DLD1 (cell line): ENCODE results near the gene TCERG1L.

Experiments used
- in situ Hi-C: cut with HindIII; loops from 2 replicates; pipeline ENCODE4 v1.10.0; 2017; ENCODE audit warnings: low sequenced_read_pairs

Gene TCERG1L

GRCh38 chr10:131131726-131132591 is 179.6 kb downstream of the TCERG1L start:
- in situ Hi-C loops = no loop called here

DNA sequence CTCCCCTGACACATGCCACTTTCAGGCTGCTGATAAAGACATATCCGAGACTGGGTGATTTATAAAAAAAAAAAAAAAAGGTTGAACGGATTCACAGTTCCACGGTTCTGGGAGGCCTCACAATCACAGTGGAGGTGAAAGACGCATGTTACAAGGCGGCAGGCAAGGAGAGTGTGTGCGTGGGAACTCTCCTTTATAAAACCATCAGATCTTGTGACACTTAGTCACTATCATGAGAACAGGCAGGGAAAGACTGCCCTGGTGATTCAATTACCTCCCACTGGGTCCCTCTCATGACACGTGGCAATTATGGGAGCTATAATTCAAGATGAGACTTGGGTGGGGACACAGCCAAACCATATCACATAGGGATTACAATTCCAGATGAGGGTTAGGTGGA is 181.5 kb downstream of the TCERG1L start:
- in situ Hi-C loops = no loop called here

DNA sequence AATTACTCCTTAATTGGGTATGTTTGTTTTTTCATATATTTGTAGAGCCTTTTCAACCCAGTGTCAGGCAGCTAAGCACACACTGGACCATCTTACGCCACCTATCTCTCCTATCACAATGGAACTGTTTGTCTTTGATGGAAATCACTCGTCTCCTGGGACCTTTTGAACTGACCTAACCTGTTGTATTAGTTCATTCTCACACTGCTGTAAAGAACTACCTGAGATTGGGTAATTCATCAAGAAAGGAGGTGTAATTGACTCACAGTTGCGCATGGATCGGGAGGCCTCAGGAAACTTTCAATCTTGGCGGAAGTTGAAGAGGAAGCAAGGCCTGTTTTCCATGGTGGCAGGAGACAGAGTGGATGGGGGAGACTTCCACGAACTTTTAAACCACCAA is 182.0 kb downstream of the TCERG1L start:
- in situ Hi-C loops = no loop called here

GRCh38 chr10:131128731-131129130 is 182.8 kb downstream of the TCERG1L start:
- in situ Hi-C loops = no loop called here

- in situ Hi-C loops = no loop called here
Measured at GRCh38 chr10:131127610-131128009, 183.9 kb downstream of the TCERG1L start.

- in situ Hi-C loops = no loop called here
Measured at GRCh38 chr10:131127138-131127589, 184.4 kb downstream of the TCERG1L start.

GRCh38 chr10:131126321-131127137 is 185.0 kb downstream of the TCERG1L start:
- in situ Hi-C loops = no loop called here

GRCh38 chr10:131125511-131126225 is 185.9 kb downstream of the TCERG1L start:
- in situ Hi-C loops = no loop called here

GRCh38 chr10:131124945-131125344 is 186.6 kb downstream of the TCERG1L start:
- in situ Hi-C loops = no loop called here

- in situ Hi-C loops = no loop called here
Measured at GRCh38 chr10:131123496-131123895, 188.0 kb downstream of the TCERG1L start.

DNA sequence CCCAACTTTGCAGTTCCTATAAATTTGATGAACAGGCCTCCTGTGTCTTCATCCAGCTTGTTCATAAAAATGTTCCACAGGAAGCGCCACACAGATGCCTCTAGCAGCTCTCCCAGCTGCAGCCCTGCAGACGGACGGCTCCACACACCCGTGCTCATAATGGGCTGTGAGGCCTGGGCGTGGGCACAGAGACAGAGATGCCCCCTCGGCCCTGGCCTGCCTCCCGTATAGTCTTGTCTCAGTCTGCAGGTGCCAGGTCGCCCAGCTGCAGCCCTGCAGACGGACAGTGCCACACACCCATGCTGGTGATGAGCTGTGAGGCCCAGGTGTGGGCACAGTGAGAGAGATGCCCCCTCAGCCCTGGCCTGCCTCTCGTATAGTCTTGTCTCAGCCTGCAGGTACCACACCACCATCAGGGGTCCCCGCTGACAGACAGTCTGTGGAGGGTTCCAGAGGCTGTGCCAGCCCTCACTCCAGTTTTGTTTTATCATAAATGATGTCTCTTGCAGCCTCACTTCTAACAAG is 189.9 kb downstream of the TCERG1L start:
- in situ Hi-C loops = no loop called here

DNA sequence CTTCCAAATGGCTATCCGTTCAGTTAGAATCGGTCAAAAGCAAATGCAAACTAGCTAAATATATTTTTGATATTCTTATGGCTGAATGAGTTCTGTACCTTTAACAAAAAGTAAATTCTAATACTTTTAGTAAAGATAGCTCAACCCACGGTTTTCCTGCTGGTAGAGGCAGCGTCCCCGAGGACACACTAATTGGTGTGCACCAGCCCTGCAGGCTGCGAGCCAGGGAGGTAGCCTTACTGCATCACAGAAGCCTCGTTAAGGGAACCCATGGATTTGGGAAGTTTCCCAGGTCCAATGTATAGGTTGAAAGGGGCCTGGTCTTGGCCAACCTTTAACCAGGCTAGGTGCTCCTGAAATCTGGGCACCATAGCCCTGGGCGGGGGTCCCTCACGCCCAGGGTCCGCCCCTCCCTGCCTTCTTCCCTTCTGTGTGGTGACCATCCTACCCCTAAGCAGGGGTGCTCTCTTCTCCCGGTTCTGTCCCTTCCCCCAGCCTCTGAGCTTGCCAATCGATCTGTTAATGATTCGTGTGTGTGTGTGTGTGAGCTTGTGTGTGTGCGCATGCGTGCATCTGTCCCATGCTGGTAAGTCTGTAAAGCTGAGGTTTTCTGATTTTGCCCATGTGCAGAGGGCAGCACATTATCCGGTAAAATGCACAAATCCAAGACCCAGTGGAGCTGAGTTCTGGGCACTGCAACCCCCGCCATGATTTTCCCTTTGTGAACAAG is 191.7 kb downstream of the TCERG1L start:
- in situ Hi-C loops = no loop called here

GRCh38 chr10:131117416-131118212 is 193.9 kb downstream of the TCERG1L start:
- in situ Hi-C loops = no loop called here

DNA sequence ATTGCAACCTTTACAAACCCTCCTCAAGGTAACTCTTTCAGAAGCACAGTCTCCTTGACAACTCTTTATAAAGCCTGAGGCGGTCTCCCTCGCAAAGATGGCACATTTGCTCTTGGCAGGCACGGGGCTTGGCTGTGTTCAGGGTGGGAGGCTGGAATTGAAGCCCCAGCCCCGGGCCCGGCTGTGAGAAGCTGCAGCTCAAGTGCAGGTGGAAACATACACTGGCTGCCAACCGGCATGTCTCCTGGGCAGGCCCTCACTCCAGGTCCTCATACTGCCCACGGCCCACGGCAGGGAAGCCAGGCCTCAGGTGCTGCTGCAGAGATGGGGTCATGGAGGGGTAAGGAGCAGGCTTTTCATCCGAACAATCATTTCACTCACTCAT is 194.5 kb downstream of the TCERG1L start:
- in situ Hi-C loops = no loop called here

- in situ Hi-C loops = no loop called here
Measured at GRCh38 chr10:131116216-131116990, 195.1 kb downstream of the TCERG1L start.

GRCh38 chr10:131115801-131116200 is 195.7 kb downstream of the TCERG1L start:
- in situ Hi-C loops = no loop called here

- in situ Hi-C loops = no loop called here
Measured at GRCh38 chr10:131115321-131115720, 196.2 kb downstream of the TCERG1L start.

DNA sequence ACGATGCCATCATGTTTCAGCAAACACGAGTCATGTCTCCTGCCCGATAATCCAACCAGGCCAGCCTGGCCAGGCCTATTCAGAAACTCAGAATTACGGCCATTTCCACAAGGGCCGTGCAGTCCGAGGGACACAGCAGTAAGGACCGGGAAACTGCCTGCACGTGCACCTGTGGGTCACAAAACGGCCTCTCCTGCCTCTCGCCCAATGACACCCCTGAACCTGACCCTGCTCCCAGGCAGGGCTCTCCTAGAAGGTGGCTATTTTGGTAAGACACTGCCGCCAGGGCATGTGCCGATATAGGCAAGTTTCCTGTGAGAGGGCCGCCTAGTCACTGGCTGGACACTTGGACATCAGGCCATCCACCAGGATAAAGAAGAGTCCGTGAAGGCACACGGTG is 196.7 kb downstream of the TCERG1L start:
- in situ Hi-C loops = no loop called here
